Stimulated activated CD8-positive, alpha-beta memory T cell treated with anti-CD3 and anti-CD28 coated beads, Interleukin-15, amount 100 ng/mL, for 4 hours (primary cell): ENCODE data around the gene S100A12.

ENCODE experiments used
- DNase-seq, 2 donors: peaks; one replicate each; pipeline ENCODE4 v3.0.0-alpha.2; 2020; ENCODE audit warnings: low read depth in 2 of 2

S100A12 gene

DNA sequence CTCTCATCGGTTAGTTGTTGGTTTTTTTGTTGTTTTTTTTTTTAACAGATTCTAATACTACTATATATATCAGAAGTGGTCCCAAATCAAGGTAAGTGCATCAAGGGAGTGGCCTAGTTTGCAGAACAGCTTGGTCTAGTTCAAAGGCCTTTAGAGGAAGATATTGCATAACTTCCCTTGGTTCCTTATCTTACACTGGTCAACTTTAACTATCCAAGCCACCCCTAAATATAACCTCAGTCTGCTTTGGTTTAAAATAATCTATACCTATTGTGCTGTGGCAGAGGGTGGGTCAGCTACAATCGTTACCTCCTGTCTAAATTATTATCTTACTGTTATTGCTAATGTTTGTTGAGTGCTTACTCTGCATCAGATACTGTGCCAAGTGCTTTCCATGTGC, 6.9 kb downstream of the S100A12 start:
- DNase-seq: no peak

DNA sequence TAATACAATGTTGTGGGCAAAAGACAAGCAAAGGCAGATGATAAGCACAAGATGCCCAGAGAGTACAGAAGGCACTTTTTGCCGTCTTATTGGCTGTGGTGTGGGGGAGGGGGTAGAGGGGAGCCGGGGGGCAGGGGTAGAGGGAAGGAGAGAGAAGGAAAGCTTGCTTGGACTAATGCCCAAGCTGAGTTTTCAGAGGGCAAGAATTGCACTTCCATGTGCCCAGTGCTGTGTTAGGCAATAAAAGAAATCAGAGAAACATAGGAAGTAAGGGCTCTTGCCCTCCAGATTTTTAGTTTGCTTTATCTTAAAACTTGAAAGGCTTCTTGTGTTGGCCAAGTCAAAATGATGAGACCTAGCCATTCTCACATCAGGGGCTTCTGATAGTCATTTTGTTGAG, 8.3 kb downstream of the S100A12 start:
- no peak for DNase-seq

DNA sequence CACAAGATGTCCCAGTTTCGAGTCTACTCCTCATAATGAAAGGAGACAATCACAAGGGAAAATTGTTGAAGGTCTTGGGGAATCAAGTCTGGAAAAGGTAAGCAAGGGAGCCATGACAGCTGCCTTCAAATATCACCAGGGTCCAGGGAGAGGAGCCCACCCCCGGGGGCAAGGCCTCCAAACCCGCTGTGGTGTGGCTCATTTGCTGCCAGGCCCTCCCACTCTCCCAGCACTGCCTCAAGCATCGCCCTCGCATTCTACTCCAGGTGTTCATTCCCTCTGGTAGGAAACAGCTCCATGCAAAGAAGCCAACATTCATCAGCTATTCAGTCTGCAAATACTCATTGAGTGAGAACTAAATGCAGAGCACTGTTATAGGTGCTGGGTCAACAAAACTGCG, 9.2 kb downstream of the S100A12 start:
- DNase-seq: no peak

DNA sequence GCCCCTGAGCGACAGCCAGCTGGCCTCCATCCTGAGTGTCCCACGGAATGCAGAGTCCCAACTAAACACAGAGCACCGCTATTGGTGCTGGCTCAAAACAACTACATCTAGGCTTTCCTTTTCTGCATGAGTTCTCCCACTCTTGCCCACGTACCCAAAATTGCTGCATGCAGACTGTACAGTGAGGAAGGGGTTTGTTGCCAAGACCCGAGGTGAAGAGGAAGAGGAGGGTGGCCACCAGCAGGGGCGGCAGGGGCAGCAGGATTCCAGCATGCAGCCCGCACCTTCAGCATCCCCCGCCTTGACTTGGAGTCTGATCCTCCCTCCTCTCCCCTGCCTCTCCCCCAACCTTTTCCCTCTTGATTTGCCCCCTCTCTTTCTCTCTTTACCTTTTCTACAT, 9.7 kb downstream of the S100A12 start:
- no peak for DNase-seq

DNA sequence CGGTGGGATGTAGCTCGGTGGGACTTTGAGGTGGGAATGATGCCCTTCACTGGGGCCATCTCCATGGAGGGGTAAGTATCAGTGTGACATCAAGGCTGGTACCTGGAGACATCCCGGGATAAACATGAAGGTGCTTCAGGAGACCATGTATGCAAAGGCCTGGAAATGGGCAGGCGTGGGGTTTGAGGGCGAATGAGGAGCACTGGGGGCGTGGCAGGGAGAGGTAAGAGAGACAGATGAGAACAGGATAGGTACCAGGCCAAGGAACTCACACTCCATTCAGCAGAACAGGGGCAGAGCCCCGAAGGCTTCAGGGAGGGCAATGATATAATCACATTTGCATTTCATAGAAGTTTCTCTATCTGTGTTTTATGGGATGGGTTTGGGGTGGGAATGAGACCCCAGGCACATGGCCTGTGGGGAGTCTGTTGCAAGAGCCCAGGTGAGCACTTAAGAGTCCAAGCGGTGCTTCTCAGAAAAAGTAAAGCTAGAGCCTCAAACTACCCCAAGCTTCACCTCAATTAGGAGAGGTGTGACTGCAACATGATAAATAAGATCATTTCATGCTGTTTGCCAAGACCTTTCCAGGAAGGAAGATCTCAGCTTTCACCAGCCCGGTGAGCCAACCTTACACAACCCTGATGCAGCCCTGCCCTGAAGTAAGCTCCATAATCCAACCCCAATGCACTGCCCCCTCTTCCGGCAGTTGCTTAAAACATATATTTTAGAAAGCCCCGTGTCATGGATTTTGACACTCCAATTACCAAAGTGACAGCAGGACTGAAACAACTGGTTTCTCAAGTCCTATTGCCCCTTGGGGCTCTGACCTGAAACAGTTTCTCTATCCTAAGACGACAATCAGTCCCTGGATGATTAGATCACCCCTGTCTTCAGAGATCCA, 10.4 kb downstream of the S100A12 start:
- no peak for DNase-seq

DNA sequence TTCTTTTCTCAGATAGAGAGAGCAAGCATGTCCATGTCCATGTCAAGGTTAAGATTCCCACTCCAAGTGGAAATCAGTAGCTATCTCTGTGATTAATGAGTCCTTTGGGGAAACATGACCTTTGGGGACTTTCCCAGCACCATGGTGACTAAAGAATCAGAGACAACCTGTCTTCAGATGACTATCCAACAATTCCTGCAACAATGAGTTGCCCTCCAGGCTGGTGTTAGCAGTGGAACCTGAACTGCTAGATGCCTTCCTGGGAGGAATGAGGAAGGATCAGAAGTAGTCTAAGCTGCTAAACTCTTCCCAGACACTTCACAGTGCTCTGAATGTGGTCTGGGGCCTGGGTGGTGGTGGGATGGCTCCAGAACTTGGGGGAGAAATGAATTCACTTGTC, 11.3 kb downstream of the S100A12 start:
- DNase-seq: no peak

DNA sequence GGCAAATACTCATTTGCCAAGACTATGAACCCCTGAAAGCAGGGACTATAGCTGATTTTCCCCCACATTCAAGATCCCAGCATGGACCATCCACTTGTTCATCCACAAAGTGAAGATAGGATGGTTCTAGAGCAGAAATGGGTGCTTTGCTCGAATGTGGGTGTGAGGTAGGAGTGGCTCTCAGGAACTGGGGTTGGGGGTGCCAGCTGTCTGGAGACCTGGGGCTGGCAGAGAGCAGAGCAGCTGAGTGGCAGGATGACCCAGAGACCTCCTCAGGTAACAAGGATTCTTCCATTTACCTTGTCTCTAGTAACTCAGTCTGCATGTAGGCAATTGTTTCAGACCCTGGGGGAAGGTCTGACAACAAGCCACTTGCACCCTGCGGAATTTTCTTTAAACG, 11.8 kb downstream of the S100A12 start:
- DNase-seq: no peak

DNA sequence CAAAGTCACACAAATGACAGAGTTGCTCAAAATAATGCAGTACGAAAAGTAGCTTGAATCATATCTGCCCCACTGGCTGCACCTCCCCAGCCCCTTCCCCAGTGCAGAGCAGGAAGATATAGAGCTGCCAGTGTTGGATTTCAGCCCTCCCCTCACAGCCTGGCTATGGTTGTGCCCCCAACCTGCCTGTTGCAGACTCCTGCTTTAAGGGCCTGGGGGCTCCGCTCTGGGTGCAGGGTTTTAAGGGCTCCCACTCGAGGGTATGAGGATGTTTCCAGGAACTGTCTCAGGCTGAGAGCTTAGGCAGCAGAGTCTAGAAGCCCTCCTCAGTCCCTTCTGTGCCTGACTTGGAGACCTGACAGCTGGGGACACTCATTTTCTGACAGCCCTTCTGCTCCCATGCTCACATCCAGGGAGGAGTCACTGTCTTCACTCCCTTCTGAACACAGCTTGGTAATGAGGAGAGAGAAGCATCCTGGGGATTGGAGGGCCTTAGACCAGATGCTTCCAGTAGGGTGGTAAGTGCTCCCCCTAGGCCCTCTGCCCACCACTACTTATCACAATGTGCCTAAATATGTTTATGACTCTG, 13.1 kb downstream of the S100A12 start:
- DNase-seq: no peak

DNA sequence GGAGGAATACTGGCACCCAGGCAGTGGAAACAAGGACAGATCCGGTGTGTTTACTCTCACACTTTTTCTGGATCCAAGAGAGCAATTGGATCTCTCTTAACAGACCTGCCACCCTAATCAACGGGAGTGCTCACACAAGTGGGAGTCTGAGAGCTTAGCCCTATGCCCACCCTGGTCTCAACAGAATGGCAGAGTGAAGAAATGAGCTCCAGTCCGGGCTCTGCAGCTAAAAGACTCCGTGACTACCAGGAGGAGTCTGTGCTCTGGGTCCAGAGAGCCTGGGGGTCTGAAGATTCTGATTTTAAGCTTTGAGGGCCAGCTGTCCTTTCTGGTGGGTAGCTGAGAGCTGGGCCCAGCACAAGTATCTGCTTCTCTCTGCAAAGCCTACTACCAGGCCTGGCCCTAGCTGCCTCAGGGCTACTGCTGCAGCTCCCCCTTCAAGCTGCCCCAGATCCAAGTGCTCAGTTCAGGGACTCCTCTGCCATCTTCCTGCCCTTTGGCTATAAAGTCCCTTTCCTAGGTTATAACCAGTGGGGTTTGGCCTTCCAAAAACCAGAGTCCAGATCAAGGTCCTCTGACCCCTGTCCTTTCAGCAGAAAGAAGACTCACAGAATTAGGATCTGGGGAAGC, 13.8 kb downstream of the S100A12 start:
- no peak for DNase-seq

DNA sequence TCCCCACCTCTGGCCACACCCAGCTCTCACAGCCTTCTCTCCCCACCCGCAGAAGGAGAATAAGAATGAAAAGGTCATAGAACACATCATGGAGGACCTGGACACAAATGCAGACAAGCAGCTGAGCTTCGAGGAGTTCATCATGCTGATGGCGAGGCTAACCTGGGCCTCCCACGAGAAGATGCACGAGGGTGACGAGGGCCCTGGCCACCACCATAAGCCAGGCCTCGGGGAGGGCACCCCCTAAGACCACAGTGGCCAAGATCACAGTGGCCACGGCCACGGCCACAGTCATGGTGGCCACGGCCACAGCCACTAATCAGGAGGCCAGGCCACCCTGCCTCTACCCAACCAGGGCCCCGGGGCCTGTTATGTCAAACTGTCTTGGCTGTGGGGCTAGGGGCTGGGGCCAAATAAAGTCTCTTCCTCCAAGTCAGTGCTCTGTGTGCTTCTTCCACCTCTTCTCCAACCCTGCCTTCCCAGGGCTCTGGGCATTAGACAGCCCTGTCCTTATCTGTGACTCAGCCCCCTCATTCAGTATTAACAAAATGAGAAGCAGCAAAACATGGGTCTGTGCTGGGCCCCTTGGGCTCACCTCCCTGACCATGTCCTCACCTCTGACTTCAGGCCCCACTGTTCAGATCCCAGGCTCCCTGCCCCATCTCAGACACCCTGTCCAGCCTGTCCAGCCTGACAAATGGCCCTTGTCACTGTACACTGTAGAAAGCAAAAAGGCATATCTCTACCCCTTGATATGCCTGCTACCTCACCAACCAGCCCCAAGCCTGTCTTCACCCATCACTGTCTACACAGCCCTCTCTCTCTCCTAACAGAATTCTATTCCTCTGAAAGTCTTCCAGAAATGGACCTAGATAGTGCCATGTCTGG, 14.6 kb downstream of the S100A12 start:
- no peak for DNase-seq

DNA sequence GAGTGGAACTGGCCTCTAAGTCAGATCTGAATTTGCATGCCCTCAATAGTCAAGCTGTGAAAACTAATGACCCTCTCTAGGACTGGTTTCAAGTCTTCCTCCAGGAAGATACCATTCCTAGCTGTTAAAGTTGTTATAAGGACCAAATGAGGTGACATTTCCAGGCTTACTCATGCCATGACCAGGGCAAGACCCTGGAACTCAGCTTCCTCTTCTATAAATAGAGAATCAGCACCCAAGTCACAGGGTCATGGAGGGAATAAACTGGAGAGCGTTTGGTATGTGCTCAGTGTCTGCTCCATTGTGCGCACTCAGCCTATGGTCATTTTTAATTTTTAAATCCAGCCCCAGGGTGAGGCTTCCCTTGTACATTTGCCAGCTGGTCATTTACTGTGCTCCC, 15.2 kb downstream of the S100A12 start:
- no peak for DNase-seq

DNA sequence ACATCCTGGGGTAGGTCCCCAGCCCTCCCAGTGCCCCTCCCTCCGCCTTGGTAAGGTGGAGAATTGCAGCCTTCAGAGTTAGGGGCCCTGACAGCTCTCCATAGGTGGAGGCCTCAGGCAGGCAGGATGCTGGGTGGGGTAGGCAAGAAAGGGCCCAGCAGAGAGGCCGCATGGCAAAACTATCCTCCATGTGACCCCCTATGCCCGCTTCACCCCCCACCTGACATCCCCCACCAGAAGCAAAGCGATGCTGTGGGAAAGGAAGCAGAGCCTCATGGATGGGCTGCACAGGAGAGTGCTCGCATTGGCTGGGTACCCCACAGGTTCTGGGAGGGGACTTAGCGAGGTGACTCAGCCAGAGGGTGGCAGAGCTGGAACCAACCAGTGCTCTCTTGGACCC, 16.2 kb downstream of the S100A12 start:
- DNase-seq: no peak

DNA sequence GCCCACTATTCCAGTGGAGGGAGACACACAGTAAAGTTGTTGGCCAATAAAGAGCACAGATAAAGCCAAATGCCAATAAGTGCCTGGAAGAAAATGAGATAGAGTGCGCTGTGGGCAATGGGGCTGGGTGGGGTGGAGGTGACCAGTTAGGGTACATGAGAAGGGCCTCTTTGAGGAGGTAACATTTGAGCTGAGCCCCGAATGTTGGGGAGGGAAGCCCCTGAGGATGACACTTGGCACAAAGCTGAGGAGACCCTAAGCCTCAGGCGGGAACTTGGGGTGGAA, 16.8 kb downstream of the S100A12 start:
- no peak for DNase-seq

DNA sequence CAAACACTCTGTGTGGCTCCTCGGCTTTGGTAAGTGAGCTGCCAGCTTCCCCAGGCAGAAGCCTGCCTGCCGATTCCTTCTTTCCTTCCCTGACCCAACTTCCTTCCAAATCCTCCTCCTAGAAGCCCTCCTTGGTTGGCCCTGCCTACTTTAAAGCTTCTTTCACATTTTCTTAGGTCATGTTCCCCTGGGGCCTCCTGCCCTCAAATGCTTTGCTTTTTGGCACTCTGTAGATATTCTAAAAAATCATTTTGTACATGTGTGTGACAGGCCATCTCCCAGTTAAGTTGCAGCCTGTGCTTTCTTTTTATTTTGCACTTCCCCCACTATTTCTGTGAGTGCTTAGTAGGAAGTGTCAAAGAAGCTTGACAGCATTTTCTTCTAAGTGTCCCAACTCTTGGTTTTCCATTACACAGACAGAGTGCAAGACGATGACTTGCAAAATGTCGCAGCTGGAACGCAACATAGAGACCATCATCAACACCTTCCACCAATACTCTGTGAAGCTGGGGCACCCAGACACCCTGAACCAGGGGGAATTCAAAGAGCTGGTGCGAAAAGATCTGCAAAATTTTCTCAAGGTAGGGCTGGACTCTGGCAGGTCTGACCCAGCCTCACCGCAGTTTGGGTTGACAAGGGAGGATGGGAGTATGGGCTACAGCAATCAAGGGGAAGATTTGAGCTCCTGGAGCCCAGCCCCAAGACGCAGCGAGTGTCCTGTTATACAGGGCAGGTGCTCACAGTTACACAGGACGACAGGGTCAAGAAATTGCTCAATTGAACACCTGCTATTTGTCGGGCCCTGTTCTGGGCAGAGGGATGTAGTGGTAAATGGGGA, 17.3 kb downstream of the S100A12 start, which contains the start of gene S100A9:
Gene S100A9, plus strand, starts transcription at position 2 of the 838 bp plus-strand sequence. Its CDS starts 430 bp downstream, at position 432.
- no peak for DNase-seq

DNA sequence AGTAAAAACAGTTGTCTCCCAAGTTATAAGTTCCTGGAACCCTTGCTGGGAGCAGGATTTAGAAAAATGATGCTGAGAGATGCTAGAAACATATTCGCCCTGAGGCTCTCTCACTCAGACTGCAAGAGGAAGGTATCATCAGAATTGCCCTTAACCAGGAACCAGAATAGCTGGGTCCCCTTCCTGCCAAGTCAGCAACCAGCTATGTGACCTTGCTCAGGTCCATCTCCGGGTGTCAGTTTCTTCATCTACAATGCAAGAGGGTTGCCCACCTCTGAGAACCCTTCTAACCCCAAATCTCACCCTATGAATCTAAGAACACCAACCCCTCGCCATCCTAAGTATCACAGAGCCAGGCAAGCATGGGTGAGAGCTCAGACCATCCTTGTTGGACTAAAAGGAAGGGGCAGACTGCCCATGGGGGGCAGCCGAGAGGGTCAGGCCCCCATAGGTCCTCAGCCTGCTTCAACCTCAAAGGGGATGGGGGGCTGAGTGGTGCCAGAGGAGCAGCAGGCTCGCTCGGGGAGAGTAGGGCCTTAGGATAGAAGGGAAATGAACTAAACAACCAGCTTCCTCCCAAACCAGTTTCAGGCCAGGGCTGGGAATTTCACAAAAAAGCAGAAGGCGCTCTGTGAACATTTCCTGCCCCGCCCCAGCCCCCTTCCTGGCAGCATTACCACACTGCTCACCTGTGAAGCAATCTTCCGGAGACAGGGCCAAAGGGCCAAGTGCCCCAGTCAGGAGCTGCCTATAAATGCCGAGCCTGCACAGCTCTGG, 18.2 kb downstream of the S100A12 start:
- DNase-seq: no peak

DNA sequence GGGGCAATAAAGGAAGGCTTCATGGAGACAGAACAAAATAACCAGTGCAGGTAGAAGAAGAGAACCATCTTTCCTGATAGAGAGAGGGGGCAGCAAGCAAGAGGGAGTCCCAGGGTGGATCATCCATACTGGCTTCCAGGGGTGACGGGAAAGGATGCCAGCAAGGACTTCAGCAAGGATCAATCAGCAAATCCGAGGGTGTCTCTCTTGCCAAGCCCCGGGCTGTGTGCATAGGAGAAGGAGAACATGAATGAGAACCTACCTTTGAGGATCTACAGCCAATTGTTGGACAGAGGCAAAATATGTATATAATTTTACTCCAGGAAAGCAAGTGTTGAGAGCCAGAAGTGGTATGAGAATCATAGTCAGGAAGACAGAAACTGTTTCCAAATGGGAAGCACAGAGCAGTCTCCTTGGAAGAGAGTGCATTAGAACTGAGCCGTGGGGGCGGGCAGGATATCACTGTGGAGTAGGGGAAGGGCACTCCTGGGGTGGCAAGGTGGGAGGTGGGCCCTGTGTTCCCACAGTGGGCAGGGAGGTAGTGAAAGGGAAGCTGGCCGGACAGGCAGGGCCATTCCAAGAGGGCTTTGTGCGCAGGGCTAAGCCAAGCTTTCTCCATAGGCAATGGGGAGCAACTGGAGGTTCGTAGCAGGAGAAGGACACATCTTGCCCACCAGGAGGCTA, 18.9 kb downstream of the S100A12 start:
- no peak for DNase-seq

DNA sequence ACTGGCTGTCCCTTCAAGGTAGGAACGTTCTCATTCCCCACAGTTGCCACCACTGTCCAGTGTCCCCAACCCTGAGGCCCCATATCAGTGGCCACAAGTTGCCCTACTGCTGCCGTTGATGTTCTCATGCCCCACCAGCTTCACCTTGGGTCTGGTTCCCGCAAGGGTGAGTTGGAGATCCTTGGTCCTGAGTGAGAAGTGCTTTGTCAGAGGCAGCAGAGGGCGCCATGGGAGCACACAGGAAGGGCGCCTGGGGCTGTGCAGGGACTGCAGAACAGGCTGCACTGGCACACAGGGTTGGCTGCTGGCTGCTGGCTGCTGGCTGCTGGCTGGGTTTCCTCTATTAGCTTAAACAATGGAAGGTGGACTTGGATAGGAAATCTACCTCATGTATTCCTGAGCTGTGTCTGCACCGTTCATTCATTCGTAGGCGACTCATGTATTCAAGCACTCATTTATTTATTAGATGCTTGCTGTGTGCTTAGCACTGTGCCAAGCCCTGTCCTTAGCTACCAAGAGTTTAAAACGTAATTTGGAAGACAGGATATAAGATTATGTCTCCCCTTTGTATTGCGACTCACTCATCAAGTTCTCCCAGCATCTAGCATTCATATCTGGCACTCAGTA, 19.9 kb downstream of the S100A12 start:
- no peak for DNase-seq

DNA sequence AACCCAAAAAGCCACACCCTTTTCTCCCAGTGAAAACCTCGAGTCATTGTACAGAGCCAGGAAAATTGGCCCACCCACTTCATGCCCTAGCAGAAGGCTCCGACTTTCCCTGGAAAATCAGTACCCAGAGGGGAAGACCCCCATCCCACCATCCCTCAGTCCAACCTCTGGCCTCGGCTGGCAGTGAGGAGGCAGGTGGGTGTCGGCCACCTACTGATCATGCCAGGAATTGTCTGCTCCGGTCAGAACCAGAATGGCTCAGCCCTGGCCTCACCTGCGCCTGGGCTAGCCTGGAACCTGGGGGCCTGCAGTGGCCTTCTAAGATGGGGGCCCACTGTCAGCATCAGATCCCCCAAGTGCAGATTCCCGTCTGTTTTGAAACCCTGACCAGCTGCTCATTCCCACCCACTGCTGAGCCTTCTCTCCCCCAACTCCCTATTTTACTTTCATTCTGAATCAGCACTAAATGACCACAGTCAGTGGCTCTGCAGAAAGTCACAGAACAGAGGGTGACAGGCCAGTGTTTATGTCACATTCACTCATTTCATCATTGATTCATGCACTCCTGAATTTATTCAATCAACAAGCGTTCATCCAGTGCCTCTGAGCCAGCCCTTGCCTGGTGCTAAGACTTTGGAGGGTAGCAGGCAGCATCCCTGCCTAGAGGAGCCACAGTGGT, 20.8 kb downstream of the S100A12 start:
- no peak for DNase-seq
